ENCODE data around the gene IDH3G. TPM values are rescaled to one million over a fixed set of nuclear protein-coding genes. Genes with fewer than 3 reads are reported as not detected.

The IDH3G gene
- total and polyA plus RNA-seq, 2 experiments from 2014 or later, result 41.4 to 49.0 TPM

GRCh38 chrX:153814591-153815315 lies 20.6 kb upstream of the IDH3G start:
- Mint-ChIP-seq H3K4me1 (peaks cover 48% of the 10 kb centered on the region), H3K27me3 (ENCODE audit: insufficient read depth, low read depth, poor library complexity) (peaks cover 7% of the 10 kb centered on the region), H3K9me3 (no peaks in the 10 kb centered on the region), H3K36me3 (ENCODE audit: low read depth) (peaks cover 21% of the 10 kb centered on the region; the same call in 2 of the 3 replicates), H3K4me3 (0 out of 3 replicates have a peak overlapping the region, but pooled peaks have one; percentile 14), H3K27ac (peak overlapping the region; percentile 85; the same call in 1 of the 2 replicates)
- H2AFZ ChIP-seq, result no peak overlapping the region
- H3K4me3 ChIP-seq, result no peak overlapping the region
- DNase-seq (ENCODE audit: low spot score) (no peak), ATAC-seq (no peak)
- peaks cover 29% of the 10 kb centered on the region for H3K4me1 ChIP-seq (ENCODE audit: insufficient read depth)
- H3K4me2 ChIP-seq, result no peak overlapping the region
- no peaks in the 10 kb centered on the region for H3K9me2 ChIP-seq (ENCODE audit: insufficient read depth)
- H3F3A ChIP-seq (replicated peaks; ENCODE audit: low read depth), result no peaks in the 10 kb centered on the region
- H3K27me3 ChIP-seq (ENCODE audit: insufficient read depth), result no peaks in the 10 kb centered on the region
- H3K79me2 ChIP-seq (replicated peaks; ENCODE audit: insufficient read depth), result peaks cover 95% of the 10 kb centered on the region
- H3K36me3 ChIP-seq (ENCODE audit: insufficient read depth), result no peaks in the 10 kb centered on the region
- TF ChIP-seq REST (IDR thresholded peaks at IDR 0.05; ENCODE audit: unreplicated experiment) (no peak), JUNB (IDR thresholded peaks at IDR 0.05; ENCODE audit: unreplicated experiment) (no peak), ZNF462 (CRISPR knock-in tag; IDR thresholded peaks at IDR 0.05) (no peak), EZH2 (IDR thresholded peaks at IDR 0.05; ENCODE audit: low read depth, unreplicated experiment) (no peak), ZNF114 (CRISPR knock-in tag; IDR thresholded peaks at IDR 0.05) (no peak), ZNF331 (CRISPR knock-in tag; IDR thresholded peaks at IDR 0.05; ENCODE audit: low read depth) (no peak), CREB1 (CRISPR knock-in tag; IDR thresholded peaks at IDR 0.05; ENCODE audit: low read depth) (no peak), STAT1 (IDR thresholded peaks at IDR 0.05; ENCODE audit: unreplicated experiment) (no peak), CTCF (conservative IDR thresholded peaks at IDR 0.05; ENCODE audit: low read depth in 2 of 2) (no peak), EZH2phosphoT487 (IDR thresholded peaks at IDR 0.05; ENCODE audit: unreplicated experiment) (no peak), NANOG (IDR thresholded peaks at IDR 0.05; ENCODE audit: borderline replicate concordance) (no peak), POLR2AphosphoS5 (IDR thresholded peaks at IDR 0.05; ENCODE audit: low read depth) (no peak), ETS1 (IDR thresholded peaks at IDR 0.05) (no peak)
- H4K20me1 ChIP-seq (replicated peaks; ENCODE audit: insufficient read depth), result peaks cover 10% of the 10 kb centered on the region
- no peak overlapping the region for H3K27ac ChIP-seq (ENCODE audit: low read depth)
